ENCODE measurements around the gene LCN6. TPM values are rescaled to one million over a fixed set of nuclear protein-coding genes. Genes with fewer than 3 reads are reported as not detected.
A peak's percentile ranks its signal among the peaks of the same experiment; 100 is the strongest.

LCN6 gene
- total and polyA plus RNA-seq, 8 donors: 0.38 to 18.9 TPM; not detected in 6

- DNase-seq (peak in 1 of 4 donors; percentile 39), ATAC-seq (no peak)
- intact Hi-C loops (cut with DNase I): no loop called here
- Histone ChIP-seq H3K27me3 (peaks cover 8 to 40% of the 10 kb centered on the region in 2 donors), H3K4me3 (no peak overlapping the region), H3K9me3 (no peaks in the 10 kb centered on the region), H3K4me1 (peaks cover 16 to 53% of the 10 kb centered on the region in 2 donors), H3K36me3 (peaks cover 0 to 19% of the 10 kb centered on the region in 2 donors), H3K27ac (no peak overlapping the region)
- no peak for TF ChIP-seq CTCF (IDR thresholded peaks at IDR 0.05)
Measured at GRCh38 chr9:136794281-136794999, 46.1 kb upstream of the LCN6 start.

- intact Hi-C loops (cut with DNase I): no loop called here
- Histone ChIP-seq H3K4me3 (no peak overlapping the region), H3K36me3 (peaks cover 0 to 19% of the 10 kb centered on the region in 2 donors), H3K27ac (no peak overlapping the region), H3K4me1 (peaks cover 8 to 45% of the 10 kb centered on the region in 2 donors), H3K9me3 (no peaks in the 10 kb centered on the region), H3K27me3 (peaks cover 0 to 28% of the 10 kb centered on the region in 2 donors)
- ATAC-seq (no peak), DNase-seq (peak in 1 of 4 donors; percentile 54)
- TF ChIP-seq CTCF (IDR thresholded peaks at IDR 0.05): no peak
Measured at GRCh38 chr9:136793086-136793946, 45.0 kb upstream of the LCN6 start.

GRCh38 chr9:136792321-136793085 lies 44.2 kb upstream of the LCN6 start:
- peaks cover 0 to 19% of the 10 kb centered on the region in 2 donors for H3K36me3 ChIP-seq
- ATAC-seq (no peak), DNase-seq (peak in 1 of 4 donors; percentile 67)
- intact Hi-C loops (cut with DNase I): no loop called here
- H3K27me3 ChIP-seq: peaks cover 0 to 20% of the 10 kb centered on the region in 2 donors
- no peak for TF ChIP-seq CTCF (IDR thresholded peaks at IDR 0.05)
- peak overlapping the region in 1 of 2 donors; percentile 74 for H3K4me3 ChIP-seq
- peaks cover 8 to 52% of the 10 kb centered on the region in 2 donors for H3K4me1 ChIP-seq
- peak overlapping the region in 1 of 2 donors; percentile 95 for H3K27ac ChIP-seq
- no peaks in the 10 kb centered on the region for H3K9me3 ChIP-seq

GRCh38 chr9:136791516-136792276 lies 43.4 kb upstream of the LCN6 start:
- peak; percentile 90 for TF ChIP-seq CTCF (IDR thresholded peaks at IDR 0.05)
- ATAC-seq: peak; percentile 59
- Histone ChIP-seq H3K4me1 (peaks cover 8 to 53% of the 10 kb centered on the region in 2 donors), H3K9me3 (no peaks in the 10 kb centered on the region), H3K36me3 (peaks cover 0 to 19% of the 10 kb centered on the region in 2 donors), H3K4me3 (peak overlapping the region; percentile 74 to 75), H3K27me3 (peaks cover 0 to 12% of the 10 kb centered on the region in 2 donors), H3K27ac (peak overlapping the region; percentile 94 to 95)
- DNase-seq: peak in 3 of 4 donors; percentile 73 to 90 (median 77)
- intact Hi-C loops (cut with DNase I): no loop called here

Measured in left lung (tissue), 10 donors.